DMS 273 (cell line): ENCODE data around the gene MYRFL.
"Not testable (repeated sequence)": the region's sequence is repeated elsewhere in the genome, so short reads cannot be mapped to it uniquely, and the experiment has no call there.

ENCODE experiments used
- DNase-seq: peaks from one replicate; lab custom pipeline; 2025; ENCODE audit not compliant: unreplicated experiment; lab: John Stamatoyannopoulos, UW

Gene MYRFL

GRCh38 chr12:69985656-69986055, 160.6 kb downstream of the MYRFL start:
- peak; percentile 47 for DNase-seq

- no peak for DNase-seq
These were observed 161.1 kb downstream of the MYRFL start for GRCh38 chr12:69986114-69986513.

GRCh38 chr12:69987579-69988091, 162.6 kb downstream of the MYRFL start:
- no peak for DNase-seq

- DNase-seq: no peak
These were observed 163.7 kb downstream of the MYRFL start for GRCh38 chr12:69988481-69989321.

GRCh38 chr12:69991690-69992288, 166.8 kb downstream of the MYRFL start:
- peak; percentile 26 for DNase-seq

GRCh38 chr12:69993433-69993832, 168.4 kb downstream of the MYRFL start:
- no peak for DNase-seq

- DNase-seq: not testable (repeated sequence)
These were observed 169.1 kb downstream of the MYRFL start for GRCh38 chr12:69994086-69994485.

- peak; percentile 1 for DNase-seq
These were observed 169.7 kb downstream of the MYRFL start for GRCh38 chr12:69994724-69995173.

GRCh38 chr12:69996241-69996640, 171.2 kb downstream of the MYRFL start:
- no peak for DNase-seq

- no peak for DNase-seq
These were observed 171.7 kb downstream of the MYRFL start for GRCh38 chr12:69996722-69997121.

GRCh38 chr12:69998011-69998410, 173.0 kb downstream of the MYRFL start:
- no peak for DNase-seq

- no peak for DNase-seq
These were observed 173.9 kb downstream of the MYRFL start for GRCh38 chr12:69998922-69999321.

GRCh38 chr12:69999561-69999960, 174.5 kb downstream of the MYRFL start:
- DNase-seq: no peak

- DNase-seq: peak; percentile 48
These were observed 177.3 kb downstream of the MYRFL start for GRCh38 chr12:70002097-70002911.

- no peak for DNase-seq
These were observed 177.9 kb downstream of the MYRFL start for GRCh38 chr12:70002912-70003255.

GRCh38 chr12:70005864-70006618, 181.0 kb downstream of the MYRFL start:
- DNase-seq: peak; percentile 16

- DNase-seq: peak; percentile 10
These were observed 181.6 kb downstream of the MYRFL start for GRCh38 chr12:70006619-70006973.

- peak; percentile 2 for DNase-seq
These were observed 182.7 kb downstream of the MYRFL start for GRCh38 chr12:70007687-70008086.
